HepG2 (cell line): ENCODE data around the gene TACC2. TPM values are rescaled to one million over a fixed set of nuclear protein-coding genes. Genes with fewer than 3 reads are reported as not detected.

Source experiments
- ATAC-seq: fragments of 200-7000 bp; cut with Tn5 transposase; 3 replicates; pipeline ENCODE4 v1.9.1; 2020; ENCODE audit warnings: mild to moderate bottlenecking, moderate library complexity
- BruUV-seq: library from RNA; stranded (reverse); fragments of 400-500 nt; replicated peaks from 2 replicates; lab custom pipeline; 2021; lab: Mats Ljungman, UMichigan
- CTCF ChIA-PET: fragments of 300-600 bp; formaldehyde crosslinking; extraction: SDS; loops from one replicate; lab custom pipeline; 2021; ENCODE audit warnings: low total read pairs, inconsistent platforms, low intra/inter-chr PET ratio; lab: Yijun Ruan, JAX
- POLR2A ChIA-PET: fragments of 350-600 bp; sonication (Branson Sonifier 250); formaldehyde crosslinking; loops from one replicate; lab custom pipeline; 2020; ENCODE audit warnings: antibody characterized with exemption, inconsistent platforms; lab: Yijun Ruan, JAX
- DNase-seq: peaks from one replicate; pipeline ENCODE4 v3.0.0-alpha.2; 2015; ENCODE audit warnings: low spot score
- FAIRE-seq: peaks from 3 replicates; lab custom pipeline; 2011; peaks lifted over from hg19 to GRCh38; lab: Jason Lieb, UNC
- H2AFZ ChIP-seq: one replicate; pipeline ENCODE4 v1.6.1; 2011; ENCODE audit warnings: low read length, inconsistent platforms
- H3K27ac ChIP-seq: fragments of 300-600 bp; 3 replicates; pipeline ENCODE4 v1.8.0; 2011; ENCODE audit warnings: mixed run types, mild to moderate bottlenecking, mixed read lengths, low read length, inconsistent platforms; ENCODE audit not compliant: insufficient read depth; ENCODE audit errors: extremely low read length
- H3K27me3 ChIP-seq, 2 experiments: fragments of 200-600 bp in 1 of 2; 2 replicates in 1 of 2; 3 replicates in 1 of 2; pipeline versions ENCODE4 v1.6.0 to v1.8.0; 2011; ENCODE audit warnings: low read length in 2 of 2, mild to moderate bottlenecking in 2 of 2, moderate library complexity in 2 of 2, inconsistent platforms in 1 of 2; ENCODE audit not compliant: insufficient read depth in 2 of 2, control insufficient read depth in 1 of 2
- H3K36me3 ChIP-seq, 2 experiments: fragments of 200-600 bp in 1 of 2; replicated peaks in 1 of 2; 2 replicates in 1 of 2; 3 replicates in 1 of 2; pipeline versions ENCODE4 v1.5.1 to v1.8.0; 2011; ENCODE audit warnings: low read length in 2 of 2, inconsistent platforms in 1 of 2; ENCODE audit not compliant: insufficient read depth in 2 of 2, control insufficient read depth in 1 of 2
- H3K4me1 ChIP-seq: 2 replicates; pipeline ENCODE4 v1.5.1; 2012; ENCODE audit warnings: low read length, inconsistent platforms; ENCODE audit not compliant: insufficient read depth
- H3K4me2 ChIP-seq: 2 replicates; pipeline ENCODE4 v1.6.0; 2011; ENCODE audit warnings: low read depth, low read length, inconsistent platforms
- H3K4me3 ChIP-seq, 3 experiments: fragments of 200-600 bp in 1 of 3; sonication (generic), shearing (Covaris generic) in 1 of 3; replicated peaks in 1 of 3; 2 replicates each; pipeline ENCODE4 v1.5.1; 2011 to 2016; ENCODE audit warnings: low read length in 3 of 3, inconsistent platforms in 2 of 3, low read depth in 2 of 3, mild to moderate bottlenecking in 2 of 3, control low read depth in 1 of 3, mixed read lengths in 1 of 3; ENCODE audit not compliant: insufficient read depth in 1 of 3
- H3K79me2 ChIP-seq: one replicate; pipeline ENCODE4 v1.6.1; 2011; ENCODE audit warnings: low read length, inconsistent platforms; ENCODE audit not compliant: insufficient read depth
- H3K9ac ChIP-seq: 2 replicates; pipeline ENCODE4 v1.6.0; 2011; ENCODE audit warnings: mild to moderate bottlenecking, low read depth, low read length, inconsistent platforms; ENCODE audit not compliant: insufficient read depth
- H3K9me3 ChIP-seq: 2 replicates; pipeline ENCODE4 v1.5.1; 2012; ENCODE audit warnings: mild to moderate bottlenecking, low read length
- H4K20me1 ChIP-seq: 2 replicates; pipeline ENCODE4 v1.6.0; 2011; ENCODE audit warnings: inconsistent platforms, mild to moderate bottlenecking, low read length, moderate library complexity; ENCODE audit not compliant: insufficient read depth
- BRF2 ChIP-seq: sonication (generic); formaldehyde crosslinking; IDR thresholded peaks from 2 replicates; pipeline ENCODE4 v1.8.1; 2022; ENCODE audit warnings: mild to moderate bottlenecking, missing genetic modification reagents
- CREB3 ChIP-seq: sonication (generic); formaldehyde crosslinking; IDR thresholded peaks from 2 replicates; pipeline ENCODE4 v1.5.0; 2020; ENCODE audit warnings: missing genetic modification reagents
- ERF ChIP-seq: IDR thresholded peaks from 2 replicates; pipeline ENCODE4 v1.6.1; 2018; ENCODE audit warnings: missing biosample characterization, missing genetic modification reagents
- FOXA3 ChIP-seq: IDR thresholded peaks from 2 replicates; pipeline ENCODE4 v1.6.1; 2016; ENCODE audit warnings: missing genetic modification reagents, missing compliant biosample characterization
- FUBP1 ChIP-seq: sonication (generic); formaldehyde crosslinking; IDR thresholded peaks from 2 replicates; pipeline ENCODE4 v1.5.1; 2020; ENCODE audit warnings: missing genetic modification reagents, mild to moderate bottlenecking, borderline replicate concordance
- HIC2 ChIP-seq: sonication (generic); formaldehyde crosslinking; IDR thresholded peaks from 2 replicates; pipeline ENCODE4 v1.9.0; 2022; ENCODE audit warnings: low read depth, missing genetic modification reagents
- POLR2G ChIP-seq: fragments of 200-400 bp; formaldehyde crosslinking; IDR thresholded peaks from 2 replicates; pipeline ENCODE4 v1.6.1; 2018; ENCODE audit warnings: mild to moderate bottlenecking, low read depth, low read length, moderate library complexity
- SALL2 ChIP-seq: sonication (generic); formaldehyde crosslinking; IDR thresholded peaks from 2 replicates; pipeline ENCODE4 v1.8.1; 2023; ENCODE audit warnings: mild to moderate bottlenecking, missing genetic modification reagents, inconsistent platforms
- SNAPC2 ChIP-seq: sonication (generic); formaldehyde crosslinking; IDR thresholded peaks from 2 replicates; pipeline ENCODE4 v1.8.1; 2022; ENCODE audit warnings: mild to moderate bottlenecking, missing genetic modification reagents
- SYNCRIP ChIP-seq: fragments of 200-400 bp; formaldehyde crosslinking; IDR thresholded peaks from 2 replicates; pipeline ENCODE4 v1.6.1; 2018; ENCODE audit warnings: mild to moderate bottlenecking, low read depth, low read length; ENCODE audit not compliant: insufficient read depth
- ZFX ChIP-seq: sonication (generic); formaldehyde crosslinking; IDR thresholded peaks from 2 replicates; pipeline ENCODE4 v1.4.0; 2020; ENCODE audit warnings: mild to moderate bottlenecking, low read depth, missing genetic modification reagents, moderate library complexity
- ZNF234 ChIP-seq: sonication (generic); formaldehyde crosslinking; conservative IDR thresholded peaks from 2 replicates; pipeline ENCODE4 v1.5.1; 2020; ENCODE audit warnings: mild to moderate bottlenecking, missing genetic modification reagents
- ZNF275 ChIP-seq: sonication (generic); formaldehyde crosslinking; IDR thresholded peaks from 2 replicates; pipeline ENCODE4 v1.8.0; 2022; ENCODE audit warnings: missing genetic modification reagents, mild to moderate bottlenecking, inconsistent platforms, borderline replicate concordance
- WGBS: methylation state at CpG from one replicate; pipeline ENCODE4 v1.1.6; 2017; ENCODE audit warnings: low lambda C conversion rate; 5-methylcytosine and 5-hydroxymethylcytosine counted together
- in situ Hi-C: cut with HindIII; loops from 2 replicates; pipeline ENCODE4 v1.10.0; 2017; ENCODE audit warnings: low pct_unique_long_range_greater_than_20kb; ENCODE audit not compliant: extremely low pct_ligation_motif_present
- intact Hi-C: fragments of 100-400 bp; cut with micrococcal nuclease; formaldehyde crosslinking; loops from one replicate; pipeline ENCODE4 v1.10.0; 2022; ENCODE audit not compliant: unreplicated experiment
- polyA plus RNA-seq, 8 experiments: library from polyadenylated mRNA; depleted of rRNA in 3 of 8; stranded (reverse) in 7 of 8; unstranded in 1 of 8; fragments of >200 nt; fragmentation: Illumina TruSeq in 4 of 8; extraction: Trizol in 4 of 8; gene quantifications; 2 replicates each; pipeline versions ENCODE4 v1.2.1 to v1.2.3, GENCODE V29; 2011 to 2016; ENCODE audit warnings: low read depth in 4 of 8, missing spikeins in 1 of 8, mixed read lengths in 1 of 8; ENCODE audit not compliant: insufficient read depth in 1 of 8
- total RNA-seq, 5 experiments: library from RNA; depleted of rRNA; stranded (reverse); fragments of >200 nt; fragmentation: Illumina TruSeq; extraction: Trizol; gene quantifications; 2 replicates each; pipeline ENCODE4 v1.2.3, GENCODE V29; 2016; ENCODE audit warnings: low read depth in 1 of 5

TACC2 gene
- total and polyA plus RNA-seq, 2 of the 13 experiments (the other 11 are each of a cell fraction or from before 2014, with no cell fraction given) = 11.8 to 16.0 TPM

- no peak overlapping the region for H3K4me2 ChIP-seq
- no peaks in the 10 kb centered on the region for H3K79me2 ChIP-seq
- ATAC-seq (no peak), DNase-seq (no peak), FAIRE-seq (no peak)
- ChIA-PET CTCF (no interaction called here), POLR2A (interaction anchor here (1.9 kb wide), 1 partner anchor 20 kb away, joined by 6 read pairs; the partner anchor contains the start of gene ATE1)
- H3K27ac ChIP-seq = no peak overlapping the region
- H3K9ac ChIP-seq = no peak overlapping the region
- H3K36me3 ChIP-seq = no peaks in the 10 kb centered on the region
- no peak overlapping the region for H2AFZ ChIP-seq
- intact Hi-C loops (no loop called here), in situ Hi-C loops (no loop called here)
- H3K4me1 ChIP-seq = peaks cover 21% of the 10 kb centered on the region
- no peak for TF ChIP-seq BRF2 (CRISPR knock-in tag)
- TF ChIP-seq HIC2 (CRISPR knock-in tag) = no peak
- TF ChIP-seq CREB3 (CRISPR knock-in tag) = no peak
- no peak for TF ChIP-seq SYNCRIP
- TF ChIP-seq SNAPC2 = no peak
- TF ChIP-seq ERF (CRISPR knock-in tag) = no peak
- TF ChIP-seq SALL2 (CRISPR knock-in tag) = no peak
- TF ChIP-seq ZNF275 = no peak
- no peak for TF ChIP-seq FOXA3
- TF ChIP-seq FUBP1 = no peak
- TF ChIP-seq ZFX (CRISPR knock-in tag) = no peak
- TF ChIP-seq ZNF234 = no peak
- TF ChIP-seq POLR2G = no peak
- no peak overlapping the region for H3K4me3 ChIP-seq
- BruUV-seq = no TSS peak
- no peaks in the 10 kb centered on the region for H4K20me1 ChIP-seq
- H3K9me3 ChIP-seq = no peaks in the 10 kb centered on the region
- H3K27me3 ChIP-seq = no peaks in the 10 kb centered on the region
- WGBS = 84% methylated on average over 7 of the region's 7 CpGs
These were observed 41.3 kb upstream of the TACC2 start for GRCh38 chr10:121947343-121948330.
